CD14-positive monocyte (primary cell): ENCODE results near the gene DMWD. TPM values are rescaled to one million over a fixed set of nuclear protein-coding genes. Genes with fewer than 3 reads are reported as not detected.

Experiments
- DNase-seq, 3 donors: peaks; one replicate each; pipeline ENCODE4 v3.0.0-alpha.2; 2011 to 2022
- H2AFZ ChIP-seq: 2 replicates; pipeline ENCODE4 v1.6.0; 2012; ENCODE audit warnings: mild to moderate bottlenecking, low read depth, low read length, inconsistent platforms; ENCODE audit not compliant: insufficient read depth, poor library complexity, severe bottlenecking
- H3K27ac ChIP-seq, 2 donors: 1 replicate in 1 of 2; 2 replicates in 1 of 2; pipeline ENCODE4 v1.5.1; 2012 to 2013; ENCODE audit warnings: low read length in 2 of 2, control low read depth in 1 of 2, inconsistent platforms in 1 of 2, low read depth in 1 of 2, mild to moderate bottlenecking in 1 of 2
- H3K27me3 ChIP-seq, 2 donors: one replicate each; pipeline versions ENCODE4 v1.6.0 to v1.6.1; 2011 to 2013; ENCODE audit warnings: low read length in 2 of 2; ENCODE audit not compliant: control insufficient read depth in 2 of 2, insufficient read depth in 2 of 2
- H3K36me3 ChIP-seq, 2 donors: replicated peaks in 1 of 2; 1 replicate in 1 of 2; 2 replicates in 1 of 2; pipeline versions ENCODE4 v1.5.1 to v1.6.1; 2012 to 2013; ENCODE audit warnings: low read length in 2 of 2, control low read depth in 1 of 2, inconsistent platforms in 1 of 2, mild to moderate bottlenecking in 1 of 2; ENCODE audit not compliant: insufficient read depth in 2 of 2, control insufficient read depth in 1 of 2
- H3K4me1 ChIP-seq, 2 donors: 1 replicate in 1 of 2; 2 replicates in 1 of 2; pipeline versions ENCODE4 v1.5.1 to v1.6.1; 2012 to 2013; ENCODE audit warnings: low read length in 2 of 2, control low read depth in 1 of 2, inconsistent platforms in 1 of 2, mild to moderate bottlenecking in 1 of 2, moderate library complexity in 1 of 2; ENCODE audit not compliant: insufficient read depth in 2 of 2, control insufficient read depth in 1 of 2
- H3K4me2 ChIP-seq: replicated peaks from 2 replicates; pipeline ENCODE3; 2012; ENCODE audit warnings: low read length, moderate library complexity, mild to moderate bottlenecking; ENCODE audit not compliant: poor library complexity, severe bottlenecking; ENCODE audit errors: extremely low read depth
- H3K4me3 ChIP-seq, 3 experiments: fragments of 200-600 bp in 1 of 3; sonication (generic) in 1 of 3; replicated peaks in 1 of 3; 1 replicate in 2 of 3; 2 replicates in 1 of 3; pipeline ENCODE4 v1.5.1; 2011 to 2013; ENCODE audit warnings: low read length in 3 of 3, mild to moderate bottlenecking in 3 of 3, control low read depth in 2 of 3, low read depth in 2 of 3, inconsistent platforms in 1 of 3, moderate library complexity in 1 of 3
- H3K79me2 ChIP-seq: 2 replicates; pipeline ENCODE4 v1.6.0; 2012; ENCODE audit warnings: mild to moderate bottlenecking, control low read depth, inconsistent platforms, low read length, moderate library complexity; ENCODE audit not compliant: insufficient read depth
- H3K9ac ChIP-seq: 2 replicates; pipeline ENCODE4 v1.6.0; 2017; ENCODE audit warnings: low read length, mild to moderate bottlenecking; ENCODE audit not compliant: insufficient read depth, poor library complexity, severe bottlenecking
- H3K9me3 ChIP-seq, 2 donors: replicated peaks in 1 of 2; 1 replicate in 1 of 2; 2 replicates in 1 of 2; pipeline versions ENCODE4 v1.5.1 to v1.6.1; 2012 to 2013; ENCODE audit warnings: low read length in 2 of 2, control low read depth in 1 of 2; ENCODE audit not compliant: control insufficient read depth in 1 of 2, insufficient read depth in 1 of 2
- H4K20me1 ChIP-seq: 2 replicates; pipeline ENCODE4 v1.6.0; 2012; ENCODE audit warnings: mild to moderate bottlenecking, low read length, control low read depth, moderate library complexity; ENCODE audit not compliant: insufficient read depth
- H3K27ac Mint-ChIP-seq, 7 donors: one replicate each; pipeline ENCODE4 v1.8.0; 2020; ENCODE audit warnings: mild to moderate bottlenecking in 7 of 7, mixed read lengths in 7 of 7, moderate library complexity in 6 of 7, inconsistent platforms in 2 of 7
- H3K27me3 Mint-ChIP-seq, 3 donors: one replicate each; pipeline ENCODE4 v1.8.0; 2021 to 2022; ENCODE audit warnings: low read depth in 3 of 3, mild to moderate bottlenecking in 3 of 3, mixed read lengths in 3 of 3, moderate library complexity in 3 of 3, inconsistent platforms in 1 of 3
- H3K36me3 Mint-ChIP-seq, 2 donors: one replicate each; pipeline ENCODE4 v1.8.0; 2020; ENCODE audit warnings: mixed read lengths in 2 of 2, inconsistent platforms in 1 of 2, mild to moderate bottlenecking in 1 of 2
- H3K4me1 Mint-ChIP-seq: one replicate; pipeline ENCODE4 v1.8.0; 2020; ENCODE audit warnings: mild to moderate bottlenecking, mixed read lengths
- H3K4me3 Mint-ChIP-seq, 2 donors: one replicate each; pipeline ENCODE4 v1.8.0; 2020; ENCODE audit warnings: mild to moderate bottlenecking in 2 of 2, mixed read lengths in 2 of 2, moderate library complexity in 1 of 2
- H3K9me3 Mint-ChIP-seq, 7 donors: one replicate each; pipeline ENCODE4 v1.8.0; 2020 to 2022; ENCODE audit warnings: mixed read lengths in 7 of 7, mild to moderate bottlenecking in 6 of 7, moderate library complexity in 6 of 7, inconsistent platforms in 2 of 7
- CTCF ChIP-seq: fragments of 200-600 bp; IDR thresholded peaks from one replicate; pipeline ENCODE4 v1.8.0; 2022; ENCODE audit warnings: antibody characterized with exemption, mild to moderate bottlenecking
- WGBS: methylation state at CpG from one replicate; pipeline ENCODE4 v1.1.5; 2013; ENCODE audit warnings: missing lambda C conversion rate; ENCODE audit not compliant: insufficient coverage; 5-methylcytosine and 5-hydroxymethylcytosine counted together
- intact Hi-C, 2 donors: fragments of 100-400 bp; cut with micrococcal nuclease; formaldehyde crosslinking; loops; one replicate each; pipeline versions ENCODE4 v1.15.0 to v1.15.1; 2023
- polyA plus RNA-seq, 3 donors: library from polyadenylated mRNA; depleted of rRNA in 1 of 3; unstranded in 2 of 3; stranded (reverse) in 1 of 3; fragments of 300-500 nt in 2 of 3; fragments of >200 nt in 1 of 3; fragmentation: Illumina TruSeq in 2 of 3; gene quantifications; 1 replicate in 2 of 3; 2 replicates in 1 of 3; pipeline ENCODE4 v1.2.3, GENCODE V29; 2012 to 2021

DMWD gene
- polyA plus RNA-seq, 3 donors = 1.5 to 3.4 (median 2.4) TPM

GRCh38 chr19:45758921-45759320 is 33.7 kb downstream of the DMWD start:
- no peak overlapping the region for H3K9ac ChIP-seq
- H3K4me3 Mint-ChIP-seq = no peak overlapping the region

GRCh38 chr19:45757695-45758094 is 35.0 kb downstream of the DMWD start:
- Mint-ChIP-seq H3K27me3 (peaks cover 43 to 57% (median 44%) of the 10 kb centered on the region in 3 donors), H3K9me3 (peaks cover 0 to 6% (median 0%) of the 10 kb centered on the region in 7 donors), H3K4me3 (no peak overlapping the region), H3K27ac (no peak overlapping the region), H3K4me1 (no peaks in the 10 kb centered on the region), H3K36me3 (no peaks in the 10 kb centered on the region)
- H2AFZ ChIP-seq = no peak overlapping the region
- H4K20me1 ChIP-seq = no peaks in the 10 kb centered on the region
- no peak overlapping the region for H3K9ac ChIP-seq
- H3K36me3 ChIP-seq = no peaks in the 10 kb centered on the region
- H3K4me1 ChIP-seq = no peaks in the 10 kb centered on the region
- peaks cover 0 to 11% of the 10 kb centered on the region in 2 donors for H3K27me3 ChIP-seq
- TF ChIP-seq CTCF = no peak
- no peak overlapping the region for H3K4me3 ChIP-seq
- no peak overlapping the region for H3K4me2 ChIP-seq
- H3K9me3 ChIP-seq = no peaks in the 10 kb centered on the region
- intact Hi-C loops = no loop called here
- WGBS = 88% methylated on average over 7 of the region's 9 CpGs
- no peaks in the 10 kb centered on the region for H3K79me2 ChIP-seq
- no peak for DNase-seq
- H3K27ac ChIP-seq = no peak overlapping the region

More at GRCh38 chr19:45758921-45759320, 33.7 kb downstream of the DMWD start:
- peaks cover 0 to 21% of the 10 kb centered on the region in 2 donors for H3K27me3 ChIP-seq
- intact Hi-C loops = no loop called here
- H3K36me3 Mint-ChIP-seq = no peaks in the 10 kb centered on the region
- H3K4me2 ChIP-seq = no peak overlapping the region
- peaks cover 0 to 4% (median 0%) of the 10 kb centered on the region in 7 donors for H3K9me3 Mint-ChIP-seq
- H3K4me3 ChIP-seq = no peak overlapping the region
- DNase-seq = no peak
- H3K36me3 ChIP-seq = no peaks in the 10 kb centered on the region
- no peak overlapping the region for H3K27ac ChIP-seq
- H3K79me2 ChIP-seq = no peaks in the 10 kb centered on the region
- peaks cover 44 to 66% (median 50%) of the 10 kb centered on the region in 3 donors for H3K27me3 Mint-ChIP-seq
- H3K4me1 ChIP-seq = no peaks in the 10 kb centered on the region
- WGBS = 90% methylated on average over 9 of the region's 9 CpGs
- no peaks in the 10 kb centered on the region for H4K20me1 ChIP-seq
- H3K9me3 ChIP-seq = no peaks in the 10 kb centered on the region
- H3K27ac Mint-ChIP-seq = no peak overlapping the region
- no peak for TF ChIP-seq CTCF
- H3K4me1 Mint-ChIP-seq = no peaks in the 10 kb centered on the region
- no peak overlapping the region for H2AFZ ChIP-seq
